ENCODE data around the gene NPAS3.

NPAS3 gene

GRCh38 chr14:33555710-33556350 lies 617.2 kb downstream of the NPAS3 start:
- H3K9ac ChIP-seq (ENCODE audit: low read depth, low read length): no peak overlapping the region
- no peaks in the 10 kb centered on the region for H3K36me3 ChIP-seq (ENCODE audit: insufficient read depth, low read length)
- no peaks in the 10 kb centered on the region for H3K4me1 ChIP-seq (ENCODE audit: insufficient read depth, low read length)
- ATAC-seq (ENCODE audit: insufficient read depth, low read depth) (no peak), DNase-seq (no peak)
- peaks cover 24% of the 10 kb centered on the region for H3K27me3 ChIP-seq (ENCODE audit: insufficient read depth, low read length, poor library complexity)
- no peak overlapping the region for H3K4me2 ChIP-seq (ENCODE audit: insufficient read depth, low read length)
- no peak overlapping the region for H3K27ac ChIP-seq (ENCODE audit: low read length)
- no peak overlapping the region for H2AFZ ChIP-seq (ENCODE audit: low read depth, low read length)
- no peaks in the 10 kb centered on the region for H3K9me3 ChIP-seq (ENCODE audit: insufficient read depth, low read length, severe bottlenecking)
- no peak for TF ChIP-seq EZH2 (IDR thresholded peaks at IDR 0.05; ENCODE audit: borderline replicate concordance, low read depth, low read length, severe bottlenecking)
- TF ChIP-seq, protein P1, sequence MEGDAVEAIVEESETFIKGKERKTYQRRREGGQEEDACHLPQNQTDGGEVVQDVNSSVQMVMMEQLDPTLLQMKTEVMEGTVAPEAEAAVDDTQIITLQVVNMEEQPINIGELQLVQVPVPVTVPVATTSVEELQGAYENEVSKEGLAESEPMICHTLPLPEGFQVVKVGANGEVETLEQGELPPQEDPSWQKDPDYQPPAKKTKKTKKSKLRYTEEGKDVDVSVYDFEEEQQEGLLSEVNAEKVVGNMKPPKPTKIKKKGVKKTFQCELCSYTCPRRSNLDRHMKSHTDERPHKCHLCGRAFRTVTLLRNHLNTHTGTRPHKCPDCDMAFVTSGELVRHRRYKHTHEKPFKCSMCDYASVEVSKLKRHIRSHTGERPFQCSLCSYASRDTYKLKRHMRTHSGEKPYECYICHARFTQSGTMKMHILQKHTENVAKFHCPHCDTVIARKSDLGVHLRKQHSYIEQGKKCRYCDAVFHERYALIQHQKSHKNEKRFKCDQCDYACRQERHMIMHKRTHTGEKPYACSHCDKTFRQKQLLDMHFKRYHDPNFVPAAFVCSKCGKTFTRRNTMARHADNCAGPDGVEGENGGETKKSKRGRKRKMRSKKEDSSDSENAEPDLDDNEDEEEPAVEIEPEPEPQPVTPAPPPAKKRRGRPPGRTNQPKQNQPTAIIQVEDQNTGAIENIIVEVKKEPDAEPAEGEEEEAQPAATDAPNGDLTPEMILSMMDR (IDR thresholded peaks at IDR 0.05; ENCODE audit: borderline replicate concordance, extremely low read depth, low read length, poor library complexity, severe bottlenecking): no peak
- H4K20me1 ChIP-seq (ENCODE audit: insufficient read depth, low read length): no peaks in the 10 kb centered on the region
- H3K4me3 ChIP-seq (ENCODE audit: low read depth in 1 of 2, low read length in 2 of 2): no peak overlapping the region
- no peaks in the 10 kb centered on the region for H3K79me2 ChIP-seq (ENCODE audit: insufficient read depth, low read length)

DNA sequence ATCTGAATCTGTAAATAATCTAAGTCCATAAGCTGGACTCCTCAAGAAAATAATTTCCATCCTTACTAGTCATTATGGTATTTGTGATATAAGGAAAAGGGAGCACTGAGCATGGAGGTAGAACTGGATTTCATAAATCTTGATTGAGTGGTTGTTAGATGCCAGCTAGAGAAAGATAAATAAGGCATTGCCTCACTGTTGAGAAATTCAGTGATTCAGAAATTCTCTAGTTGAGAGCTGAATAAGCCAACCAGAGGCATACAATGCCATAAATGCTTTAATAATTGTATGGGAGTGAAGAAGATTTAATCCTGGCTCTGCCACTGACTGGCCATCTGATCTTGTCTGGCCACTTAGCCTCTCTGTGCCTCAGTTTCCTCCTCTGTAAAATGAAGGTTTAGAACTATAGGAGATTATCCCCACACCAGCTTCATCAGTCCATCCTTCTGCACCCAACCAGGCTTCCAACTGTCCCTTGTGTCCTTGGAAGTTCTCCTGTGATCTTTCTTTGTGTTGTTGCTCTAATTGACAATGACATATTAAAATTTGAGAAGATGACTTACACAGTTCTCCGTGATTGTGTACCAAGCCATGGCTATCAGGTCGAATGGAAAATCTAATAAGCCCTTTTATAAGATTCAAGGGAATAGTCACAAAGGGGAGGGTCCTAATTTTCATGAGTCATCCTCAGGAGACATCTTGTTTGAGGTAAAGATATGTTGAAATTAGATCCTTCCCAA lies 617.9 kb downstream of the NPAS3 start:
- TF ChIP-seq, protein P1 (IDR thresholded peaks at IDR 0.05; ENCODE audit: borderline replicate concordance, extremely low read depth, low read length, poor library complexity, severe bottlenecking): no peak
- TF ChIP-seq EZH2 (IDR thresholded peaks at IDR 0.05; ENCODE audit: borderline replicate concordance, low read depth, low read length, severe bottlenecking): no peak
- Histone ChIP-seq H3K4me3 (ENCODE audit: low read depth in 1 of 2, low read length in 2 of 2) (no peak overlapping the region), H3K4me1 (ENCODE audit: insufficient read depth, low read length) (no peaks in the 10 kb centered on the region), H3K4me2 (ENCODE audit: insufficient read depth, low read length) (no peak overlapping the region), H3K27me3 (ENCODE audit: insufficient read depth, low read length, poor library complexity) (peaks cover 25% of the 10 kb centered on the region), H4K20me1 (ENCODE audit: insufficient read depth, low read length) (no peaks in the 10 kb centered on the region), H3K79me2 (ENCODE audit: insufficient read depth, low read length) (no peaks in the 10 kb centered on the region), H3K27ac (ENCODE audit: low read length) (no peak overlapping the region), H3K36me3 (ENCODE audit: insufficient read depth, low read length) (no peaks in the 10 kb centered on the region), H3K9me3 (ENCODE audit: insufficient read depth, low read length, severe bottlenecking) (no peaks in the 10 kb centered on the region), H2AFZ (ENCODE audit: low read depth, low read length) (no peak overlapping the region), H3K9ac (ENCODE audit: low read depth, low read length) (no peak overlapping the region)
- DNase-seq (no peak), ATAC-seq (ENCODE audit: insufficient read depth, low read depth) (no peak)

DNA sequence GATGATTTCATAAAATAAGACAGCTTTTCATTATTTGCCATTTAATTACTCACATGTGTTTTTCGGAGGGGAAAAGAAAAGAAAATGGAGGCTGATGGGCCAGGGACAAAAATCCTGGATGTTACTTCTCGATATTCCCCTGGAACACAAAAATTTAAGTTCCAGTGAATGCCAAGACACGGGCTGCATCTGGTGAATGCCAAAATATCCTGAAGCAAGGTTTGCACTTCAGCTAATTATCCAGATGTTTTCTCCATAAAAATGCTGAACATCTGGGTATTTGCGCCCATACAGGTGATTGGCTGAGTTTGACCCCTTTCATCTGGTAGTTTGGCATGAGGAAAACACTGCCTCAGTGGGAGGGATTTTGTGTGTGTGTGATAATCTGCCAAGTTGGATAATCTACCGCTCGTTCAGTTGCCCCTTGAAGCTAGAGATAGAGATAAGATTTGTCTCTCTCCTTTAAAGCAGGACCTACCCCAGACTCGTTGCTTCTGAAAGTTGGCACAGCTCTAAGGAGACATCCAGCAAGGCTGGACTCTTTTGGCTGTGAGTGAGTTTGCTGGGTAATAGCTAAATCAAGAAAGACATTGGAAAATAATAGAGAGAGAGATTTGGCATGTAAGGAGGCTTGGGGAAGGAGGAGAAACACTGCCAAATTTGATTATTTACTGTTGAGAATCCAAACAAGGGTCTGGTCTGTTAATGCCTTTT lies 622.2 kb downstream of the NPAS3 start:
- H4K20me1 ChIP-seq (ENCODE audit: insufficient read depth, low read length): no peaks in the 10 kb centered on the region
- DNase-seq (no peak), ATAC-seq (ENCODE audit: insufficient read depth, low read depth) (no peak)
- TF ChIP-seq EZH2 (IDR thresholded peaks at IDR 0.05; ENCODE audit: borderline replicate concordance, low read depth, low read length, severe bottlenecking): no peak
- TF ChIP-seq, protein P1 (IDR thresholded peaks at IDR 0.05; ENCODE audit: borderline replicate concordance, extremely low read depth, low read length, poor library complexity, severe bottlenecking): no peak
- H3K9ac ChIP-seq (ENCODE audit: low read depth, low read length): no peak overlapping the region
- no peaks in the 10 kb centered on the region for H3K9me3 ChIP-seq (ENCODE audit: insufficient read depth, low read length, severe bottlenecking)
- no peaks in the 10 kb centered on the region for H3K79me2 ChIP-seq (ENCODE audit: insufficient read depth, low read length)
- H3K27me3 ChIP-seq (ENCODE audit: insufficient read depth, low read length, poor library complexity): peaks cover 17% of the 10 kb centered on the region
- H3K27ac ChIP-seq (ENCODE audit: low read length): no peak overlapping the region
- H3K36me3 ChIP-seq (ENCODE audit: insufficient read depth, low read length): no peaks in the 10 kb centered on the region
- no peak overlapping the region for H3K4me3 ChIP-seq (ENCODE audit: low read depth in 1 of 2, low read length in 2 of 2)
- no peak overlapping the region for H2AFZ ChIP-seq (ENCODE audit: low read depth, low read length)
- no peak overlapping the region for H3K4me2 ChIP-seq (ENCODE audit: insufficient read depth, low read length)
- H3K4me1 ChIP-seq (ENCODE audit: insufficient read depth, low read length): no peaks in the 10 kb centered on the region

All from DND-41 (cell line).